ENCODE data around the gene PER2.
"Not testable (repeated sequence)": the region's sequence is repeated elsewhere in the genome, so short reads cannot be mapped to it uniquely, and the experiment has no call there.

The PER2 gene

GRCh38 chr2:238310721-238311120, 22.3 kb upstream of the PER2 start:
- DNase-seq, result not testable (repeated sequence)

- DNase-seq, result no peak
Observed at GRCh38 chr2:238308177-238308576, 19.8 kb upstream of the PER2 start.

GRCh38 chr2:238306672-238306998, 18.2 kb upstream of the PER2 start:
- no peak for DNase-seq

GRCh38 chr2:238305965-238306671, 17.7 kb upstream of the PER2 start:
- DNase-seq, result no peak

- DNase-seq, result no peak
Observed at GRCh38 chr2:238305092-238305862, 16.9 kb upstream of the PER2 start.

GRCh38 chr2:238304116-238304515, 15.7 kb upstream of the PER2 start:
- no peak for DNase-seq

GRCh38 chr2:238302751-238303150, 14.3 kb upstream of the PER2 start:
- DNase-seq, result no peak

GRCh38 chr2:238302087-238302486, 13.7 kb upstream of the PER2 start:
- no peak for DNase-seq

- no peak for DNase-seq
Observed at GRCh38 chr2:238299803-238300202, 11.4 kb upstream of the PER2 start.

GRCh38 chr2:238296638-238297457, 8.4 kb upstream of the PER2 start:
- DNase-seq, result no peak

GRCh38 chr2:238295144-238296112, 7.0 kb upstream of the PER2 start:
- DNase-seq, result no peak

- no peak for DNase-seq
Observed at GRCh38 chr2:238294393-238295143, 6.2 kb upstream of the PER2 start.

- no peak for DNase-seq
Observed at GRCh38 chr2:238294046-238294392, 5.6 kb upstream of the PER2 start.

GRCh38 chr2:238291550-238292281, 3.3 kb upstream of the PER2 start:
- no peak for DNase-seq

GRCh38 chr2:238290715-238291549, 2.5 kb upstream of the PER2 start:
- DNase-seq, result no peak

GRCh38 chr2:238290091-238290509, 1.7 kb upstream of the PER2 start:
- peak; percentile 43 for DNase-seq

- DNase-seq, result peak; percentile 20
Observed at GRCh38 chr2:238289574-238289973, 1.2 kb upstream of the PER2 start.

- peak; percentile 98 for DNase-seq
Observed at GRCh38 chr2:238288650-238289573, 502 bp upstream of the PER2 start.

Measured in activated CD4-positive, alpha-beta T cell treated with anti-CD3 and anti-CD28 coated beads for 48 hours (primary cell).